Activated CD8-positive, alpha-beta memory T cell treated with anti-CD3 and anti-CD28 coated beads for 4 hours (primary cell): ENCODE measurements around the gene UBE2J2.

Source experiments
- DNase-seq, 2 donors: peaks; one replicate each; pipeline ENCODE4 v3.0.0-alpha.2; 2020; ENCODE audit warnings: low read depth in 2 of 2

The UBE2J2 gene

GRCh38 chr1:1309251-1310108 is 35.8 kb upstream of the UBE2J2 start:
- DNase-seq: no peak

GRCh38 chr1:1308756-1309250 is 35.1 kb upstream of the UBE2J2 start:
- no peak for DNase-seq

- peak; percentile 73 to 77 for DNase-seq
Measured at GRCh38 chr1:1307923-1308755, 34.5 kb upstream of the UBE2J2 start, which contains the start of the genes ACAP3 and PUSL1. ACAP3 (minus strand) TSS chr1:1307930; CDS start chr1:1307815, 115 bp downstream. PUSL1 (plus strand) TSS chr1:1308597; CDS start chr1:1308644, 47 bp downstream.

- no peak for DNase-seq
Measured at GRCh38 chr1:1307261-1307922, 33.7 kb upstream of the UBE2J2 start.

- DNase-seq: no peak
Measured at GRCh38 chr1:1306661-1307260, 33.1 kb upstream of the UBE2J2 start.

- DNase-seq: no peak
Measured at GRCh38 chr1:1306070-1306660, 32.5 kb upstream of the UBE2J2 start.

GRCh38 chr1:1305300-1306069 is 31.8 kb upstream of the UBE2J2 start:
- peak; percentile 64 for DNase-seq

GRCh38 chr1:1304331-1305299 is 31.0 kb upstream of the UBE2J2 start:
- no peak for DNase-seq

GRCh38 chr1:1303736-1304135 is 30.1 kb upstream of the UBE2J2 start:
- DNase-seq: no peak

GRCh38 chr1:1302951-1303509 is 29.4 kb upstream of the UBE2J2 start:
- DNase-seq: no peak

GRCh38 chr1:1302006-1302430 is 28.4 kb upstream of the UBE2J2 start:
- DNase-seq: no peak

GRCh38 chr1:1300352-1300739 is 26.7 kb upstream of the UBE2J2 start:
- DNase-seq: no peak

- no peak for DNase-seq
Measured at GRCh38 chr1:1299686-1300351, 26.2 kb upstream of the UBE2J2 start.

GRCh38 chr1:1298861-1299685 is 25.4 kb upstream of the UBE2J2 start:
- DNase-seq: no peak

- no peak for DNase-seq
Measured at GRCh38 chr1:1297802-1298424, 24.3 kb upstream of the UBE2J2 start.
